HepG2 (cell line): Measurements from ENCODE around the gene PDCD2L.

Source experiments
- MAX ChIP-seq: IDR thresholded peaks from 2 replicates; pipeline ENCODE4 v1.6.1; 2012; ENCODE audit warnings: inconsistent platforms
- PTBP1 ChIP-seq: fragments of 200-400 bp; formaldehyde crosslinking; IDR thresholded peaks from 2 replicates; pipeline ENCODE4 v1.6.1; 2018; ENCODE audit warnings: low read length, low read depth; ENCODE audit not compliant: poor library complexity, severe bottlenecking
- TCF12 ChIP-seq, 2 experiments: fragments of 450-650 bp in 1 of 2; sonication (generic) in 1 of 2; formaldehyde crosslinking in 1 of 2; IDR thresholded peaks; 2 replicates each; pipeline versions ENCODE4 v1.6.1 to v1.8.0; 2017 to 2022; ENCODE audit warnings: antibody characterized with exemption in 1 of 2, mild to moderate bottlenecking in 1 of 2, missing genetic modification reagents in 1 of 2, moderate library complexity in 1 of 2
- ZNF263 ChIP-seq: sonication (generic); formaldehyde crosslinking; IDR thresholded peaks from 2 replicates; pipeline ENCODE4 v1.4.0; 2020; ENCODE audit warnings: missing genetic modification reagents
- ZNF775 ChIP-seq: sonication (generic); formaldehyde crosslinking; IDR thresholded peaks from 2 replicates; pipeline ENCODE4 v1.4.0; 2020; ENCODE audit warnings: missing genetic modification reagents, mild to moderate bottlenecking, moderate library complexity, borderline replicate concordance
- TF ChIP-seq, protein P1 (sequence below): sonication (generic); formaldehyde crosslinking; IDR thresholded peaks from 2 replicates; pipeline ENCODE4 v1.5.0; 2020; ENCODE audit warnings: mild to moderate bottlenecking, missing genetic modification reagents, moderate library complexity
- TF ChIP-seq, protein P2 (sequence below): sonication (generic); formaldehyde crosslinking; IDR thresholded peaks from 2 replicates; pipeline ENCODE4 v1.5.0; 2020; ENCODE audit warnings: mild to moderate bottlenecking, missing genetic modification reagents

DNA sequence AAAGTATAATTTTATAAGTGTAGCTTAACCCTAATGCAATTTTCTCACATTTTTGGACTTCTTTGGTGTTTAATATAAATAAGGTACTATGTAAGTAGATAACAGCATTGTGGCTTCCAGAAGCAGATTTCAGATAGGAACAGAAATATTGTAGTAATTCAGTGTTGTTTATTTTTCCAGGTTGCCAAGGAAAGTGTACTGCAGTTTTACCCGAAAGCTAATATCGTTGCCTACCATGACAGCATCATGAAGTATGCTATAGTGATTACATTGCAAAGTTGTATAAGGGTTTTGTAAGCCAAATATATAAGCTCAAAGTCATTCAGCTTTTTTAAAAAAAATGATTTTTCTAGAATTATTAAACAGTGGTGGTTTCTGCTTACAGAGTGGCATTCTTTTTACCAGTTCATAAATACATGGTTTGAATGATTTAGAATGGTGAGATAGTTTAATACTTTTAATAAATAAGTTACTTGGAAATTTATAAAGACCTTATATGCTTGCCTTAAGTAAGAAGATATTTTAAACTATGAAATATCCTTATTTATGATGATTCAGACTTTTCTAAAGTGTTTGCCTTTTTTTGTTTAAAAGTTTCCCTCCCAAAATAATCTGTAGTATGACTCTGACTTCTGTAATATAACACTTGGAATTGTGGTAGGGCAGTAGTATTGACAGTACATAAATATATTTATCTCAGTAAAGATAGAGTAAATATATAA, 27.6 kb downstream of the PDCD2L start:
- TF ChIP-seq PTBP1 = no peak
- no peak for TF ChIP-seq TCF12 (IDR thresholded peaks at IDR 0.05)
- TF ChIP-seq TCF12 (CRISPR knock-in tag; IDR thresholded peaks at IDR 0.05) = no peak
- TF ChIP-seq, protein P1, sequence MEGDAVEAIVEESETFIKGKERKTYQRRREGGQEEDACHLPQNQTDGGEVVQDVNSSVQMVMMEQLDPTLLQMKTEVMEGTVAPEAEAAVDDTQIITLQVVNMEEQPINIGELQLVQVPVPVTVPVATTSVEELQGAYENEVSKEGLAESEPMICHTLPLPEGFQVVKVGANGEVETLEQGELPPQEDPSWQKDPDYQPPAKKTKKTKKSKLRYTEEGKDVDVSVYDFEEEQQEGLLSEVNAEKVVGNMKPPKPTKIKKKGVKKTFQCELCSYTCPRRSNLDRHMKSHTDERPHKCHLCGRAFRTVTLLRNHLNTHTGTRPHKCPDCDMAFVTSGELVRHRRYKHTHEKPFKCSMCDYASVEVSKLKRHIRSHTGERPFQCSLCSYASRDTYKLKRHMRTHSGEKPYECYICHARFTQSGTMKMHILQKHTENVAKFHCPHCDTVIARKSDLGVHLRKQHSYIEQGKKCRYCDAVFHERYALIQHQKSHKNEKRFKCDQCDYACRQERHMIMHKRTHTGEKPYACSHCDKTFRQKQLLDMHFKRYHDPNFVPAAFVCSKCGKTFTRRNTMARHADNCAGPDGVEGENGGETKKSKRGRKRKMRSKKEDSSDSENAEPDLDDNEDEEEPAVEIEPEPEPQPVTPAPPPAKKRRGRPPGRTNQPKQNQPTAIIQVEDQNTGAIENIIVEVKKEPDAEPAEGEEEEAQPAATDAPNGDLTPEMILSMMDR (CRISPR knock-in tag) = no peak
- TF ChIP-seq ZNF775 (CRISPR knock-in tag) = no peak
- TF ChIP-seq, protein P2, sequence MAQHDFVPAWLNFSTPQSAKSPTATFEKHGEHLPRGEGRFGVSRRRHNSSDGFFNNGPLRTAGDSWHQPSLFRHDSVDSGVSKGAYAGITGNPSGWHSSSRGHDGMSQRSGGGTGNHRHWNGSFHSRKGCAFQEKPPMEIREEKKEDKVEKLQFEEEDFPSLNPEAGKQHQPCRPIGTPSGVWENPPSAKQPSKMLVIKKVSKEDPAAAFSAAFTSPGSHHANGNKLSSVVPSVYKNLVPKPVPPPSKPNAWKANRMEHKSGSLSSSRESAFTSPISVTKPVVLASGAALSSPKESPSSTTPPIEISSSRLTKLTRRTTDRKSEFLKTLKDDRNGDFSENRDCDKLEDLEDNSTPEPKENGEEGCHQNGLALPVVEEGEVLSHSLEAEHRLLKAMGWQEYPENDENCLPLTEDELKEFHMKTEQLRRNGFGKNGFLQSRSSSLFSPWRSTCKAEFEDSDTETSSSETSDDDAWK = no peak
- no peak for TF ChIP-seq ZNF263
- TF ChIP-seq MAX = no peak
